Measurements from ENCODE around the gene LITAF. TPM values are rescaled to one million over a fixed set of nuclear protein-coding genes. Genes with fewer than 3 reads are reported as not detected.

The LITAF gene
- polyA plus RNA-seq, 3 donors = 67.9 to 118 (median 69.0) TPM

- Histone ChIP-seq H3K4me2 (replicated peaks; ENCODE audit: extremely low read depth, low read length, poor library complexity, severe bottlenecking) (no peak overlapping the region), H3K9ac (ENCODE audit: insufficient read depth, low read length, poor library complexity, severe bottlenecking) (no peak overlapping the region), H4K20me1 (ENCODE audit: insufficient read depth, low read length) (peaks cover 95% of the 10 kb centered on the region), H3K9me3 (replicated peaks in 1 of 2; ENCODE audit: control insufficient read depth in 1 of 2, insufficient read depth in 1 of 2, low read length in 2 of 2) (no peaks in the 10 kb centered on the region), H2AFZ (ENCODE audit: insufficient read depth, low read depth, low read length, poor library complexity, severe bottlenecking) (no peak overlapping the region), H3K27me3 (ENCODE audit: control insufficient read depth in 2 of 2, insufficient read depth in 2 of 2, low read length in 2 of 2) (no peaks in the 10 kb centered on the region), H3K4me3 (replicated peaks in 1 of 3; ENCODE audit: low read depth in 2 of 3, low read length in 3 of 3) (no peak overlapping the region), H3K4me1 (ENCODE audit: control insufficient read depth in 1 of 2, insufficient read depth in 2 of 2, low read length in 2 of 2) (peaks cover 0 to 3% of the 10 kb centered on the region in 2 donors), H3K27ac (ENCODE audit: low read depth in 1 of 2, low read length in 2 of 2) (no peak overlapping the region), H3K36me3 (replicated peaks in 1 of 2; ENCODE audit: control insufficient read depth in 1 of 2, insufficient read depth in 2 of 2, low read length in 2 of 2) (peaks cover 8 to 41% of the 10 kb centered on the region in 2 donors), H3K79me2 (ENCODE audit: insufficient read depth, low read length) (peaks cover 75% of the 10 kb centered on the region)
- Mint-ChIP-seq H3K27ac (peak overlapping the region in 2 of 7 donors; percentile 10 to 69), H3K4me1 (peaks cover 26% of the 10 kb centered on the region), H3K4me3 (no peak overlapping the region), H3K9me3 (no peaks in the 10 kb centered on the region), H3K27me3 (ENCODE audit: low read depth in 3 of 3) (peaks cover 0 to 20% (median 2%) of the 10 kb centered on the region in 3 donors), H3K36me3 (peaks cover 31 to 64% of the 10 kb centered on the region in 2 donors)
- intact Hi-C loops (cut with micrococcal nuclease) = no loop called here
- no peak for DNase-seq
- 98% methylated on average over 7 of the region's 9 CpGs for whole genome bisulfite sequencing (ENCODE audit: insufficient coverage)
- TF ChIP-seq CTCF (IDR thresholded peaks at IDR 0.05) = no peak
These were observed 20.3 kb downstream of the LITAF start for GRCh38 chr16:11566398-11566797.

- no peak overlapping the region for H3K4me3 ChIP-seq (replicated peaks in 1 of 3; ENCODE audit: low read depth in 2 of 3, low read length in 3 of 3)
- H3K9me3 Mint-ChIP-seq = no peaks in the 10 kb centered on the region
- no peak overlapping the region for H3K27ac Mint-ChIP-seq
- peaks cover 34 to 65% of the 10 kb centered on the region in 2 donors for H3K36me3 Mint-ChIP-seq
- peaks cover 0 to 14% (median 2%) of the 10 kb centered on the region in 3 donors for H3K27me3 Mint-ChIP-seq (ENCODE audit: low read depth in 3 of 3)
- H3K4me1 ChIP-seq (ENCODE audit: control insufficient read depth in 1 of 2, insufficient read depth in 2 of 2, low read length in 2 of 2) = peaks cover 0 to 3% of the 10 kb centered on the region in 2 donors
- no peaks in the 10 kb centered on the region for H3K27me3 ChIP-seq (ENCODE audit: control insufficient read depth in 2 of 2, insufficient read depth in 2 of 2, low read length in 2 of 2)
- no peak overlapping the region for H2AFZ ChIP-seq (ENCODE audit: insufficient read depth, low read depth, low read length, poor library complexity, severe bottlenecking)
- 94% methylated on average over 10 of the region's 11 CpGs for WGBS (ENCODE audit: insufficient coverage)
- DNase-seq = no peak
- no peaks in the 10 kb centered on the region for H3K9me3 ChIP-seq (replicated peaks in 1 of 2; ENCODE audit: control insufficient read depth in 1 of 2, insufficient read depth in 1 of 2, low read length in 2 of 2)
- peaks cover 26% of the 10 kb centered on the region for H3K4me1 Mint-ChIP-seq
- peaks cover 10 to 47% of the 10 kb centered on the region in 2 donors for H3K36me3 ChIP-seq (replicated peaks in 1 of 2; ENCODE audit: control insufficient read depth in 1 of 2, insufficient read depth in 2 of 2, low read length in 2 of 2)
- H3K79me2 ChIP-seq (ENCODE audit: insufficient read depth, low read length) = peaks cover 75% of the 10 kb centered on the region
- H3K9ac ChIP-seq (ENCODE audit: insufficient read depth, low read length, poor library complexity, severe bottlenecking) = no peak overlapping the region
- no peak overlapping the region for H3K4me3 Mint-ChIP-seq
- H3K4me2 ChIP-seq (replicated peaks; ENCODE audit: extremely low read depth, low read length, poor library complexity, severe bottlenecking) = no peak overlapping the region
- H4K20me1 ChIP-seq (ENCODE audit: insufficient read depth, low read length) = peaks cover 95% of the 10 kb centered on the region
- H3K27ac ChIP-seq (ENCODE audit: low read depth in 1 of 2, low read length in 2 of 2) = no peak overlapping the region
- intact Hi-C loops (cut with micrococcal nuclease) = no loop called here
- TF ChIP-seq CTCF (IDR thresholded peaks at IDR 0.05) = no peak
These were observed 21.1 kb downstream of the LITAF start for GRCh38 chr16:11565665-11566064.

All from CD14-positive monocyte (primary cell).